Measurements from ENCODE around the gene MYD88. TPM values are rescaled to one million over a fixed set of nuclear protein-coding genes. Genes with fewer than 3 reads are reported as not detected.

The MYD88 gene
- total RNA-seq, 5 donors from 2014 or later (not counting 1 experiment from before 2014, with no cell fraction given): 32.4 to 68.5 (median 56.6) TPM

DNA sequence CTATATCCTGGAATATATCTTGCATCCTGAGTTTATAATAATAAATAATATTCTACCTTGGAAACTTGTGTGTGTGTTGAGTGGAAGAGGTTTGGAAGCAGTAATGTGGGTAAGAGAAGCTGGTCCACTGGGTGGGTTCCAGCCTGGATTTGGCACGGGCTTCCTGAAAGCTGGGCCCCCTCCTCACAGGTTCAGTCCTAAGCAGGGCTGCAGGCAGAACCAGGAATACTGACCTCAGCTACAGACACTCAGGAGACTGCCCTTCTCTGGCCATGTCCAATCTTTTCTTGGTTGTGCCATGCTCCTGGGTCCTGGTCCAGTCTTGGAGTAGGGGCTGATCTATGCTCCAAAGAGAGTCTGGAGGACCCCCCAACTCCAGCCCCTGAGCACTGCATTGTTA is 4.5 kb downstream of the MYD88 start:
- Histone ChIP-seq H3K27ac (ENCODE audit: low read length) (no peak overlapping the region), H3K4me3 (ENCODE audit: control insufficient read depth in 1 of 2, extremely low read depth in 1 of 2, low read length in 1 of 2) (no peak overlapping the region), H3K36me3 (ENCODE audit: control insufficient read depth in 2 of 2, extremely low read depth in 1 of 2, insufficient read depth in 1 of 2, low read length in 1 of 2) (peaks cover 4 to 22% of the 10 kb centered on the region in 2 donors), H3K4me1 (ENCODE audit: control insufficient read depth in 1 of 2, extremely low read depth in 1 of 2, insufficient read depth in 2 of 2, low read length in 2 of 2) (peaks cover 12 to 33% of the 10 kb centered on the region in 2 experiments), H3K27me3 (replicated peaks in 1 of 2; ENCODE audit: control insufficient read depth in 2 of 2, extremely low read depth in 1 of 2, insufficient read depth in 2 of 2, low read length in 1 of 2) (no peaks in the 10 kb centered on the region), H3K9me3 (peaks cover 6% of the 10 kb centered on the region)
- WGBS (ENCODE audit: insufficient coverage): 80% methylated on average over 1 of the region's 1 CpG
- Mint-ChIP-seq H3K4me3 (no peak overlapping the region), H3K27me3 (no peaks in the 10 kb centered on the region), H3K27ac (no peak overlapping the region), H3K4me1 (peaks cover 31 to 41% (median 32%) of the 10 kb centered on the region in 3 donors), H3K9me3 (peaks cover 0 to 20% (median 11%) of the 10 kb centered on the region in 3 donors), H3K36me3 (peaks cover 16% of the 10 kb centered on the region)
- no peak for DNase-seq
- POLR2A ChIA-PET: no interaction called here
- CTCF ChIA-PET: no interaction called here
- no peak for ATAC-seq (replicated peaks in 1 of 4)

DNA sequence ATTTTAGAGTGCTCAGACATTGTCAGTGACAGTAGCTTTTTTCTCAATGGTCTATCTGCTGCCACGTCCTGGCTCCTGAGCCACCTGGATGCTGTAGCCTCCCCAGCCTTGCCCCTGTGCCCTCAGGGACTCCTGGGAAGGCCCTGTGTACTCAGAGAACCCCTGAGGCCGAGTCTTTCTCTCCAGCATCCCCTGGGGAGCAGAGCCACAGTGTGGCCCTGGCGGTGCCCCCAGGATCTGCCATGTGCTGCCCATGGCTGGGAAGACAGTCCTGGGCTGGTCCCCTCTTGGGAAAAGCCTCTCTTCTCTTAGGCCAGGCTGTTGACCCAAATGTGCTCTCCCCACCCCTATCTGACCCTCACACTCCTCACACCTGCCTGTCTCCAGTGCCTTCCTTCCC is 5.0 kb downstream of the MYD88 start:
- H3K36me3 Mint-ChIP-seq: peaks cover 16% of the 10 kb centered on the region
- no peak overlapping the region for H3K27ac ChIP-seq (ENCODE audit: low read length)
- H3K4me1 ChIP-seq (ENCODE audit: control insufficient read depth in 1 of 2, extremely low read depth in 1 of 2, insufficient read depth in 2 of 2, low read length in 2 of 2): peaks cover 10 to 29% of the 10 kb centered on the region in 2 experiments
- H3K4me1 Mint-ChIP-seq: peaks cover 28 to 39% (median 29%) of the 10 kb centered on the region in 3 donors
- no peak overlapping the region for H3K4me3 ChIP-seq (ENCODE audit: control insufficient read depth in 1 of 2, extremely low read depth in 1 of 2, low read length in 1 of 2)
- WGBS (ENCODE audit: insufficient coverage): 91% methylated on average over 3 of the region's 3 CpGs
- DNase-seq (no peak), ATAC-seq (replicated peaks in 1 of 4) (no peak)
- no peaks in the 10 kb centered on the region for H3K27me3 Mint-ChIP-seq
- H3K4me3 Mint-ChIP-seq: no peak overlapping the region
- H3K36me3 ChIP-seq (ENCODE audit: control insufficient read depth in 2 of 2, extremely low read depth in 1 of 2, insufficient read depth in 1 of 2, low read length in 1 of 2): peaks cover 4 to 22% of the 10 kb centered on the region in 2 donors
- no peaks in the 10 kb centered on the region for H3K27me3 ChIP-seq (replicated peaks in 1 of 2; ENCODE audit: control insufficient read depth in 2 of 2, extremely low read depth in 1 of 2, insufficient read depth in 2 of 2, low read length in 1 of 2)
- peaks cover 6% of the 10 kb centered on the region for H3K9me3 ChIP-seq
- H3K27ac Mint-ChIP-seq: no peak overlapping the region
- H3K9me3 Mint-ChIP-seq: peaks cover 0 to 20% (median 11%) of the 10 kb centered on the region in 3 donors
- ChIA-PET POLR2A (no interaction called here), CTCF (no interaction called here)

DNA sequence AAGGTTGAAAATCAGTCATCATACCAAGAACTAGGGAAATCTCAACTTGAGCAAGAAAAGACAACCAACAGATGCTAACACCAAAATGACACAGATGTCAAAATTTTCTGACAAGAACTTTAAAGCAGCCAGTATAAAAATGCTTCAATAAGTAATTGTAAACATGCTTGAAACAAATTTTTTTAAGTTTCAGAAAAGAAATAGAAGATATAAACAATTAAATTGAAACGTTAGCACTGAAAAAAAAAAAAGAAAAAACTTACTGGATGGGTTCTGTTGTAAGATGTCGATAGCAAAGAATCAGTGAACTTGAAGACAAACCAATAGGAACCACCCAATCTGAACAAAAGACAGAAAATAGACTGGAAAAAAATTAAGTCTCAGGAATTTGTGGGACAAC is 8.0 kb downstream of the MYD88 start:
- H3K27ac Mint-ChIP-seq: no peak overlapping the region
- Histone ChIP-seq H3K27me3 (replicated peaks in 1 of 2; ENCODE audit: control insufficient read depth in 2 of 2, extremely low read depth in 1 of 2, insufficient read depth in 2 of 2, low read length in 1 of 2) (no peaks in the 10 kb centered on the region), H3K4me1 (ENCODE audit: control insufficient read depth in 1 of 2, extremely low read depth in 1 of 2, insufficient read depth in 2 of 2, low read length in 2 of 2) (peaks cover 0 to 8% of the 10 kb centered on the region in 2 experiments), H3K36me3 (ENCODE audit: control insufficient read depth in 2 of 2, extremely low read depth in 1 of 2, insufficient read depth in 1 of 2, low read length in 1 of 2) (peaks cover 0 to 11% of the 10 kb centered on the region in 2 donors), H3K27ac (ENCODE audit: low read length) (no peak overlapping the region), H3K4me3 (ENCODE audit: control insufficient read depth in 1 of 2, extremely low read depth in 1 of 2, low read length in 1 of 2) (no peak overlapping the region), H3K9me3 (peaks cover 6% of the 10 kb centered on the region)
- no peak overlapping the region for H3K4me3 Mint-ChIP-seq
- CTCF ChIA-PET: interaction anchor here in 1 of 2 donors (0.6 kb wide), 2 partner anchors 203 to 226 kb away, joined by 3 read pairs; no protein-coding TSS in a partner anchor
- DNase-seq (no peak), ATAC-seq (replicated peaks in 1 of 4) (no peak)
- POLR2A ChIA-PET: interaction anchor here in 1 of 2 donors (0.6 kb wide), 1 partner anchor 142 kb away, joined by 6 read pairs; no protein-coding TSS in a partner anchor
- peaks cover 16 to 32% (median 22%) of the 10 kb centered on the region in 3 donors for H3K4me1 Mint-ChIP-seq
- peaks cover 0 to 20% (median 11%) of the 10 kb centered on the region in 3 donors for H3K9me3 Mint-ChIP-seq
- WGBS (ENCODE audit: insufficient coverage): no CpG with 5 or more reads among the region's 2 CpGs
- H3K36me3 Mint-ChIP-seq: peaks cover 12% of the 10 kb centered on the region
- no peaks in the 10 kb centered on the region for H3K27me3 Mint-ChIP-seq

DNA sequence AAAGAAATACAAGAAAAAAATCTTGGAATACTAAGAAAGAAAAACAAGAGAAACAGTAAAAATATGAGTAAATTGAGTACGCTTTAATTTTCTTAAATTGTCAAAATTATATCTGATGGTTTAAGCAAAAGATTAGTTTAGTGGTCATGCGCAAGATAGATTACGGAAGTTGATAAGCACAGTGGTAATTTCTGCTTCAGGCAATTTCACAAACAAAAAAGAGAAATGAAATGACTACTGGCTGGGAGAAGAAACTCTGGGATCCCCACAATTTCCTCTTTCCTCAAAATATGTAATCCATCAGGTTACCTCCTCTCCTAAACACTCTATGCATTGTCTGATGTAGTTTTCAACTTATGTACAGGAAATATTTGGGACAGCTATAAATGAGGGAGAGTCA is 9.0 kb downstream of the MYD88 start:
- no CpG with 5 or more reads among the region's 3 CpGs for WGBS (ENCODE audit: insufficient coverage)
- no peak for DNase-seq
- Histone ChIP-seq H3K36me3 (ENCODE audit: control insufficient read depth in 2 of 2, extremely low read depth in 1 of 2, insufficient read depth in 1 of 2, low read length in 1 of 2) (peaks cover 0 to 3% of the 10 kb centered on the region in 2 donors), H3K4me1 (ENCODE audit: control insufficient read depth in 1 of 2, extremely low read depth in 1 of 2, insufficient read depth in 2 of 2, low read length in 2 of 2) (peaks cover 0 to 14% of the 10 kb centered on the region in 2 experiments), H3K4me3 (ENCODE audit: control insufficient read depth in 1 of 2, extremely low read depth in 1 of 2, low read length in 1 of 2) (no peak overlapping the region), H3K9me3 (peaks cover 6% of the 10 kb centered on the region), H3K27ac (ENCODE audit: low read length) (no peak overlapping the region), H3K27me3 (replicated peaks in 1 of 2; ENCODE audit: control insufficient read depth in 2 of 2, extremely low read depth in 1 of 2, insufficient read depth in 2 of 2, low read length in 1 of 2) (no peaks in the 10 kb centered on the region)
- Mint-ChIP-seq H3K9me3 (peaks cover 0 to 20% (median 11%) of the 10 kb centered on the region in 3 donors), H3K27me3 (no peaks in the 10 kb centered on the region), H3K27ac (peak overlapping the region in 1 of 2 donors; percentile 19), H3K4me3 (no peak overlapping the region), H3K36me3 (peaks cover 3% of the 10 kb centered on the region), H3K4me1 (peaks cover 21 to 33% (median 25%) of the 10 kb centered on the region in 3 donors)
- ChIA-PET POLR2A (no interaction called here), CTCF (no interaction called here)
- ATAC-seq (replicated peaks in 1 of 4): no peak

DNA sequence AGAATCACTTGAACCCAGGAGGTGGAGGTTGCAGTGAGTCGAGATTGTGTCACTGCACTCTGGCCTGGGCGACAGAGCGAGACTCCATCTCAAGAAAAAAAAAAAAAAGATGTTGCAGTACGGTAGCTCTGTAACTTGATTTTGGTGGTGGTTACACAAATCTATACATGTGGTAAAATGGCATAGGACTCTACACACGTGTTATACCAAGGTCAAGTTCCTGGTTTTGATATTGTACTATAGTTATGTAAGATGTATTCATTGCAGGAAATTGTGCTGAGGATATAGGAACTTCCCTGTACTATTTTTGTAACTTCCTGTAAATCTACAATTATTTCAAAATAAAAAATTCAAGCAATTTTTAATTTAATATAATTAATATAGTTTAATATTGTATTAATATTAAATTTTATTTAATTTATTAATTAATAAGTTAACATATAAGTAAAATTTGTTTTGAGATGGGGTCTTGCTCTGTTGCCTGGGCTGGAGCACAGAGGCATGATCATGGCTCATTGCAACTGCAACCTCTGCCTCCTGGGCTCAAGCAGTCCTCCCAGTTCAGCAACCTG is 9.9 kb downstream of the MYD88 start:
- Mint-ChIP-seq H3K4me3 (no peak overlapping the region), H3K27ac (no peak overlapping the region), H3K4me1 (peaks cover 21 to 40% (median 29%) of the 10 kb centered on the region in 3 donors), H3K9me3 (peaks cover 0 to 20% (median 11%) of the 10 kb centered on the region in 3 donors), H3K36me3 (no peaks in the 10 kb centered on the region), H3K27me3 (no peaks in the 10 kb centered on the region)
- Histone ChIP-seq H3K4me1 (ENCODE audit: control insufficient read depth in 1 of 2, extremely low read depth in 1 of 2, insufficient read depth in 2 of 2, low read length in 2 of 2) (peaks cover 0 to 19% of the 10 kb centered on the region in 2 experiments), H3K27me3 (replicated peaks in 1 of 2; ENCODE audit: control insufficient read depth in 2 of 2, extremely low read depth in 1 of 2, insufficient read depth in 2 of 2, low read length in 1 of 2) (no peaks in the 10 kb centered on the region), H3K27ac (ENCODE audit: low read length) (no peak overlapping the region), H3K4me3 (ENCODE audit: control insufficient read depth in 1 of 2, extremely low read depth in 1 of 2, low read length in 1 of 2) (no peak overlapping the region), H3K36me3 (ENCODE audit: control insufficient read depth in 2 of 2, extremely low read depth in 1 of 2, insufficient read depth in 1 of 2, low read length in 1 of 2) (no peaks in the 10 kb centered on the region), H3K9me3 (peaks cover 6% of the 10 kb centered on the region)
- DNase-seq: no peak
- ChIA-PET CTCF (interaction anchor here in 1 of 2 donors (1.3 kb wide), 1 partner anchor 9 kb away, joined by 3 read pairs; no protein-coding TSS in a partner anchor), POLR2A (interaction anchor here in 1 of 2 donors (0.6 kb wide), 1 partner anchor 64 kb away, joined by 3 read pairs; no protein-coding TSS in a partner anchor)
- 100% methylated on average over 1 of the region's 5 CpGs for WGBS (ENCODE audit: insufficient coverage)
- no peak for ATAC-seq (replicated peaks in 1 of 4)

DNA sequence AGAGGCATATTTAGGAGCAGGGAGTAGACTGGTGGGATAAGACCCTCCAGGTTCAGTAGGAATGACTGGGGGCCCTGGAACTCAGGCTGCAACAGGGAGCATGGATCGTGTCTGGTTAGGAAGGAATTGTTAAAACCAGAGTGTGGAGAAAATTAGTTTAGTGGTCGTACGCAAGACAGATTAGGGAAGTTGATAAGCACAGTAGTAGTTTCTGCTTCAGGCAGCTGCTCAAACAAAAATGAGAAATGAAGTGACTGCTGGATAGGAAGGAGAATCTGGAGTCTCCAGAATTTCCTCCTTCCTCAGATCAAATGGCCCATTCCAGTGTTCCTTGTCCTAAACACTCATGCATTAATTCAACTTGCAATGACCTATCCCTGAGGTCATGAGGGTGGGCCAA is 11.2 kb downstream of the MYD88 start:
- Mint-ChIP-seq H3K9me3 (peaks cover 0 to 20% (median 11%) of the 10 kb centered on the region in 3 donors), H3K27me3 (no peaks in the 10 kb centered on the region), H3K4me1 (peaks cover 21 to 46% (median 29%) of the 10 kb centered on the region in 3 donors), H3K4me3 (no peak overlapping the region), H3K36me3 (no peaks in the 10 kb centered on the region), H3K27ac (peak overlapping the region; percentile 83)
- 46% methylated on average over 3 of the region's 3 CpGs for WGBS (ENCODE audit: insufficient coverage)
- POLR2A ChIA-PET: no interaction called here
- ATAC-seq (replicated peaks in 1 of 4): no peak
- H3K27ac ChIP-seq (ENCODE audit: low read length): no peak overlapping the region
- H3K27me3 ChIP-seq (replicated peaks in 1 of 2; ENCODE audit: control insufficient read depth in 2 of 2, extremely low read depth in 1 of 2, insufficient read depth in 2 of 2, low read length in 1 of 2): no peaks in the 10 kb centered on the region
- H3K9me3 ChIP-seq: peaks cover 6% of the 10 kb centered on the region
- H3K36me3 ChIP-seq (ENCODE audit: control insufficient read depth in 2 of 2, extremely low read depth in 1 of 2, insufficient read depth in 1 of 2, low read length in 1 of 2): no peaks in the 10 kb centered on the region
- no peak overlapping the region for H3K4me3 ChIP-seq (ENCODE audit: control insufficient read depth in 1 of 2, extremely low read depth in 1 of 2, low read length in 1 of 2)
- CTCF ChIA-PET: no interaction called here
- peaks cover 0 to 19% of the 10 kb centered on the region in 2 experiments for H3K4me1 ChIP-seq (ENCODE audit: control insufficient read depth in 1 of 2, extremely low read depth in 1 of 2, insufficient read depth in 2 of 2, low read length in 2 of 2)
- no peak for DNase-seq

Data from T-cell (primary cell).